OCI-M1 (cell line): Measurements from ENCODE around the gene RYR2.

ENCODE experiments used
- DNase-seq: peaks from one replicate; lab custom pipeline; 2025; lab: John Stamatoyannopoulos, UW

RYR2 gene

DNA sequence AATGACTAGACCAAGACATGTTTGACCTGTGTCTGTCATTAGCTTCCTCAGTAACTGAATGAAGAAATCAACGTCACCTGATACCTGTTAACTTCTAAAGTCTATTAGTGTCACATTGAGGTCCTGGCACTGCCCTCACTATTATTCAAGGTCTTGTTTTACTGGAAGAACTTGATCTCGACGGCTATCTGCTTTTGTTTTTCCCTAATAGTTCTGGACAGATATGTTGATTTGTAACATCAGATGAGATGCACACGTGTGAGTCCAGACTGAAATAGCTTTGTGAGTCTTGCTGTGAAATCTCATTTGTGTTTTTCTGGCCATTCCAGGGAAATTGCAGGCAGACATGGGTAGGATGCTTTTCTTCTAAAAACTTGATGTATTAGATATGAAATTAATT lies 159.2 kb downstream of the RYR2 start:
- DNase-seq: no peak

DNA sequence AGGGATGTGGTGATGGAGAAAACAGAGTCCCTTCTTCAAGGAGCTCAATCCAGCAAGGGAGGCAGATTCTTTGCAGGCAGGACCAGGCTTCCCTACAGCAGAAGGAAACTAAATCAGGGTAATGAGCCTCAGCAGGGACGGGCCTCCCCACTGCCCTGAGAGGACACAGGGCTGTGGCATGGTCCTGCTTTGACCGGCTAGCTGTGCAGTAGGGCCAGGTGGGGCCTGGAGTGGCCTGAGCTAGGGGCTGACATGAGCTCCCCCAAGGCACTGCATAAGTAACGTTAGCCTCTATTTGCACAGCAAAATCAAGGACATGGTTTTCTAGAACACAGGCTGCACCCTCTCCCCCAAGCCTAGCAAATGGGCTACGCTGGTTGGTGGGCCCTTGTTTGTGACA lies 162.9 kb downstream of the RYR2 start:
- no peak for DNase-seq

DNA sequence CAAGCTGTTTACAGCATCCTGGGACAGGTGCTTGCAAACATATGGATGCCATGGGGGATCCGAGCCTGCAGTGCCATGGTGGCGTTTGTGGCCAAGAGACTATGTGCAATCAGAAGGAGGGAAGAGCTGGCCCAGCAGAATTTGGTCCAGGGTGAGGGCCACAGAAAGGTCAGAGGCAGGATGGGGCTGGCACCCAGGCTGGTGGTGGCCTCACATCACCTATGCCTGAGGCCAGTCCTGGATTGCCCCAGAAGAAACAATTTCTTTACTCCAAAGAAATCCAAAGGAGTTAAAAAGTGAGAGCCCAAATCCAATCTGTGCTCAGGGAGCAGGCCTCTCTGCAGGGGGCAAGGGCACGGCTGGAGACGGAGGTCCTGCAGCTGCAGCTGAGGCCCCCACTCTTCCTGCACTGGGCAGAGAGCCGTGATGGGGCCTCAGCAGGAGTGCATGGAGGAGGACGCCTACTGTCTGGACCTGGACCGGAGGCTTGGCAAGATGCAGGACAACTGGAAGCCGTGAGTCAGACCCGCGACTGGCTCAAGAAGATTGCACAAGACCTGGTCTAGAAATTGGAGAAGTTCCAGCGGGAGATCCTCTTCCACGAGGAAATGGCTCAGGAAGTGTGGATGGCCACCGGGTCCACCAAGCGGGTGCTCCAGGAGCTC lies 163.5 kb downstream of the RYR2 start:
- no peak for DNase-seq

DNA sequence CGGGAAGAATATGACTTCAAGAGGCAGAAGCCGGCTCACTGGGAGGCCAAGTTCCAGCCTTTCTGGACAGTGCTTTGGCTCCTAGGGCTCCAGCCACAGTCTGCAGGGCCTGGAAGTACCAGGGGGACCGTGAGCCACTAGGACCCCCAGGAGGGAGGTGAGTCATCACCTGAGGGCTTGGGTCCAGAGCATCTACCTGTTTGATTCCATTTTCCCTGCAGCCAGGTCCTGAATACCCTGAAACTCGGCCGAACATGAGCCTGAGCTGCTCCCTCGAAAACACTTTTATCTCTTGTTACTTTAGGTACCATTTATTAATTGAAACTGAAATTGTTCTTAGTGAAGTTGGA lies 164.1 kb downstream of the RYR2 start:
- DNase-seq: no peak

DNA sequence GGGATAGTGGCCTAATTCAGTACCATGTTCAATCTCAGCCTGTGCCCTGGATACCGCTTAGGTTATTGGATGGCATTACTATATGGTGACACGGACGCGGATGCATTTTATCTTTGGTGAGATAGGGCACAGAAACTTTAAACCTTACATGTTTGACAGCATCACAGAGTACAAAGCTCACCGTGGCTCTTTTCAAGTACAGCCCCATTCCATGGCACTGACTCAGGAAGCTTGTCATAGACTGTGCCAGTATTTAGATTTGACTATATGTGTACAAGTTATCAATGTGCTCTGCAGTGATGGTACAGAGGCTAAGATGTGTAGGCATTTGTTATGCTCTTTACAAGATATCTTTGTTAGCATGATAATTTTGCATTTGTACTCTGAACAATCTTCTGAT lies 169.0 kb downstream of the RYR2 start:
- DNase-seq: no peak

DNA sequence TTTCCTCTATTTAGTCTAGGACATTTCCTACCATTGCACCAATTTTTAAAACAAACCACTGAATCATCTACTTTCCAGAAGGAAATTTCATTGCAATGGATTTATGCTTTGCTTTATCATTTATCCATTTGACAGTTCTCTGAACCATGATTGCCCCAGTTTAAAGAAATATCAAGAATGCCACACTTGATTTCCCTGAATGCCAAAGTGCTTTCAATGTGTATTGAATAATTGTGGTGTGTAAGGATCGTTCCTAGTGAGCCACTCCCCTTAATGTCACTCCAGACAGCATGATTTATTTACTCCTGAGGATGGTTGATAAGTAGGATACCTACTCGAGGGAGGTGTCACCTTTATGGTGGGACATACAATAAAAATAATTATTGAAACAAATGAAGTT lies 169.6 kb downstream of the RYR2 start:
- no peak for DNase-seq

DNA sequence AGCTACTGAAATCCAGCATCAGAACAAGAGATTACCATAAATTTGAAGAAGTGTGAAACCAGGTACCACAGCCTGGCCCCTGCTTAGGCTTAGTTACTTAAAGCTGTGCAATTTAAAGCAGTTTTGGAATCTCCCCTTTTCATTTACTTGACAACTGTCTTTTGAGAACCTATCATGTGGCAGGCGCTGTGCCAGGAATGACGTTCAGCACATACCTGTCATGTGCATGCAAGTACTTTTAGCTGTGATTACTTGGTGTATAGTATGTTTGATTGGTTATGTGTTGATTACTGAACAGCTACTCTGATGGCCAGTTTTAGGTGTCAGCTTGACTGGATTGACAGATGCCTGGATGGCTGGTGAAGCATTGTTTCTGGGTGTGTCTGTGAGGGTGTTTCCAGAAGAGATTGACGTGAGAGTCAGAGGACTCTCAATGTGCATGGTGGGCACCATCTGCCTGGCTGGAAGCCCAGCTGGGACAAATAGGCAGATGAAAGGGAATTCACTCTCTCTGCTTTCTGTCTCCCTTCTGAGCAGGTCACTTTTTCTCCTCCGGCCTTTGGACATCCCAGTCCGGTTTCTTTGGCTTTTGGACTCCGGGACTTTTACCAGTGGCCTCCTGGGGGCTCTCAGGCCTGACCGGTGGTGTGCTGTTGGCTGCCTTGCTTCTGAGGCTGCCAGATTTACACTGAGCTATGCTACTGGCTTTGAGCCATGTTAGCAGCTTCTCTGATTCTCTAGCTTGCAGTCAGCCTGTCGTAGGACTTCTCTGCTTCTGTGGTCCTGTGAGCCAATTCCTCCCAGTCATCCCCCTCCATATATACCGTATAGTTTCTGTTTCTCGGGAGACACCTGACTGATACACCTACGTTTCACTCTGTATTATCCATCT lies 178.0 kb downstream of the RYR2 start:
- no peak for DNase-seq

DNA sequence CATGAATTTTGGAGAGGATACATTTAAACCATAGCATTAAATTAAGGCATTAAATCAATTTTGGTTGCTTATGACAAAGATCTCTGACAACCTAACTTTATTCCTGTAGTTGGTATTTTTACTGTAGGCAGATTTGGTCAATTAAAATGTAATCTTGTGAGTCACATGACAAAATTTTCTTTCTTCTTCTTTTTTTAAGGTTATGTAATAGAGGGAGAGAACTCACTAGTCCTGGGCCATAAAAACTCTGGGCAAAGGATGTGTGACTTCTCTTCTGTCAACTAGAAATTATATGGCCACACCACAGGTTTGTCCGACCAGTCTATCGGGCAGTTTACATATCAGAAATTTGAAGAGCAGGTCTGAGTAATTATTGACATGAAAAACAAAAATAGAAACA lies 181.4 kb downstream of the RYR2 start:
- no peak for DNase-seq

DNA sequence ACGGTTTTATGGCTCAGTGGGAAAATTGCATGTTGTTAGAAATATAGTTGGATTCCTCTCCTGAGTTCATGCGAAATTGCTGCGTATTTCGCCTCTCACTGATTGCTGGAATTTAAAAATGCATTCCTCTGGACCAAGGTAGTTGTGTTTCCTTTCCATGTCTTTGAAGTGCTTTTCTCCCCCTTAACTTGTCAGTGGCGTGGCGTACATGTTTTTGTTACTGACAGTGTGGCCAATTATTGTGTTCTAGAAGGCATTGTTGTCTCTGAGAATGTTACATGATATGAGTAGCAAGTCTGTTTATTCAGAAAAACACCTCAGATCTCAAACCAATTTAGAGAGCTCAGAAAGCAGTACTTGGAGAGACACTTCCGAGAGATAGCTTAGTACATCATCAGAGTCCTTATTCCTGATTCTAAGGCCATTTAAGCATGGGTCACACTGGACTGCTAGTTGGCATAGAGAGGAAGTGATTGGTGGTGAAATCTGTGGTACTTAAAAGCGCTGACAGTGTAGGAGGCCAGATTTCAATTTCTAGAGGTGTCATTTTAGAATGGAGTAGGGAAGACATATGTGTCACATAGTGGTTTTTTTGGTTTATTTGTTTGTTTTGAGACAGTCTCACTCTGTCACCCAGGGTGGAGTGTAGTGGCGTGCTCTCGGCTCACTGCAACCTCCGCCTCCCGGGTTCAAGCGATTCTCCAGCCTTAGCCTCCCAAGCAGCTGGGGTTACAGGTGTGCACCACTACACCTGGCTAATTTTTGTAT lies 184.4 kb downstream of the RYR2 start:
- no peak for DNase-seq

DNA sequence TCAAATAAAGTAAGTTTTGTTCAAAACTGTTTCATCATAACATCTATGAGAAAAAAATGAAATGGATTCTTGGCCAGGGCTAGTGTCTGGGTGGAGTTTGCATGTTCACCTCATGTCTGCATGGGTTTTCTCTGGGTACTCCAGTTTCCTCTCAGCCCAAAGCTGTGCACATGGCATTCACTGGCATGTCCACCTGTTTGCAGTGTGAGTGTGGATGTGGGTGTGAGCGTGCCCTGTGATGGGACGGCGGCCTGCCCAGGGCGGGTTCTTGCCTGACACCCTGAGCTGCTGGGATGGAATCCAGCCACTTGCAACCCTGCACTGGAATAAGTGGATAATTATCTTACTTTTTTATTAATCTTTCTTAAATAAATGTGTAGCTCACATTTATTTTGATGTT lies 185.5 kb downstream of the RYR2 start:
- DNase-seq: no peak

DNA sequence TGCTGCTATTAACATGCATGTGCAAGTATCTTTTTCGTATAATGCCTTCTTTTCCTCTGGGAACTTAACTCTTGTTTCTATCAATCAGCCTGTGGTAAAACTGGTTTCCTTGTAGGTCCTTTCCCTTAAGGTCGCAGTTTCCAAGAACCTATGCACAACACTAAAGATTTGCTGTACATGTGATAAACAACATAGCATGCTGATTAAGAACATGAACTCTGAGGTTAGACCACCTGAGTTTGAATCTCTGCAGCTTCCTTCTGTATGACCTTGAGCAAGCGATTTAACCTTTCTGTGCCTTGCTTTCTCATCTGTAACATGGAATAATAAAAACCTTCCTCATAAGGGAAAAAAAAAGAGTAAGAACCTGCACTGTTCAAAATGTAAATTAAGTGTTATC lies 186.4 kb downstream of the RYR2 start:
- no peak for DNase-seq

DNA sequence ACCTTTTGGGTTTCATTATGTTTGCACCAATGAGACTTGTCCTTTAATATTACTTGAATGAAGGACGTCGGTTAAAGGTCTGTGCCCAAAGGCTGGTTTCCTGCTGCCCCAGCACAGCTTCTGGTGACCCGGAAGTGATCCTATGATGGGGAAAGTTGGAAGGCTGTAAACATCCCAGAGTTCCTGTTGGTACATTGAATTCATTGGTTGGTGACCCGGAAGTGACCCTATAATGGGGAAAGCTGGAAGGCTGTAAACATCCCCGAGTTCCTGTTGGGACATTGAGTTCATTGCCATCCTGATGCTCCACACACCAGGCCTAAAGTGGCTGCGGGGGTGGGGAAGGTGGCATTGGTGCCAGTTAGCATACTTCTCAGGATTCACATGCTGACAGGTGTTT lies 187.3 kb downstream of the RYR2 start:
- no peak for DNase-seq

DNA sequence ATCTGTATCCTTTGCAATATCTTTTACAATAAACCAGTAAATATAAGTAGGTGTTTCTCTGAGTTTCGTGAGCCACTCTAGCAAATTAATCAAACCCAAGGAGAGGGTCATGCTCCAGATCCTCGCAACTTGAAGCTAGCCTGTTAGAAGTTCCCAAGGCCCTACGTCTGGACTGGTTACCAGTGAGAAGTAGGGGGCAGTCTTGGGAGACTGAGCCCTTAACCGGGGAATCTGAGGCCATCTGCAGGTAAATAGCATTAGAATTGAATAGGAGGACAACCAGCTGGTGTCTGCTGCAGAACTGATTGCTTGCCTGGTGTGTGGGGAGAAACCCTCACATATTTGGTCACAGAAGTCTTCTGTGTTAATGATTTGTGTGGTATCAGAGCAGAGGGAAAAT lies 190.5 kb downstream of the RYR2 start:
- DNase-seq: no peak

DNA sequence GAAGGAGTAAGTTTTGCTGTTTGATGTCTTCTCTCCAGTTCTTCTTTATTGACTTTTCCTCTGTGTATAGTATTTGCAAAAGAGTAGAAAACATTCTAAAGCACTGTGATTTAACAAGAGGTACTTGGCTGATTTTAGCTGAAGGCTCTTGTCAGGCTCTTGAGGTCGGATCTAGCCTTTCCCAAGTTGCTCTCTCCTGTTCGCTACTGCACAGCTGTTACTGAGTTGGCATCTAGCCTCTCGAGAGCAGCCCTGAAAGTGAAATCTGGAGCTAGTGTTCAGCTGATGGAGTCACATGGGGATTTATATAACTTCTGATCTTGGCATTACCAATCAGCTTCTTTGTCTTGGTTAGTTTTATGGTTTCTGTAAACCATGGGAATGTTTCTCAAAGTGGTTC lies 193.1 kb downstream of the RYR2 start:
- DNase-seq: no peak

DNA sequence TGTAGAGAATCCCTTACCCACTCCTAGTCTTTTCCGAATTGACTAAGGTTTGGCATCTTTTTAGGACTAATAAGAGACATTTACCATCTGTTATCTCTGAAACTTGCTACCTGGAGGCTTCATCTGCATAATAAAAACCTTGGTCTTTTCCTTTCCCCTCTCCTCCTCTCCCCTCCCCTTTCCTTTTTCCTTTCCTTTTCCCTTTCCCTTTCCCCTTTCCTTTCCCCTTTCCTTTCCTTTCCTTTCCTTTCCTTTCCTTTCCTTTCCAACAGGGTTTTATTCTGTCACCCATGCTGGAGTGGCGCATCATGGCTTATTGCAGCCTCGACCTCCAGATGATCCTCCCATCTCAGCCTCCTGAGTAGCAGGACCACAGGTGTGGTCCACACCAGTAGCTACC lies 195.7 kb downstream of the RYR2 start:
- DNase-seq: no peak

DNA sequence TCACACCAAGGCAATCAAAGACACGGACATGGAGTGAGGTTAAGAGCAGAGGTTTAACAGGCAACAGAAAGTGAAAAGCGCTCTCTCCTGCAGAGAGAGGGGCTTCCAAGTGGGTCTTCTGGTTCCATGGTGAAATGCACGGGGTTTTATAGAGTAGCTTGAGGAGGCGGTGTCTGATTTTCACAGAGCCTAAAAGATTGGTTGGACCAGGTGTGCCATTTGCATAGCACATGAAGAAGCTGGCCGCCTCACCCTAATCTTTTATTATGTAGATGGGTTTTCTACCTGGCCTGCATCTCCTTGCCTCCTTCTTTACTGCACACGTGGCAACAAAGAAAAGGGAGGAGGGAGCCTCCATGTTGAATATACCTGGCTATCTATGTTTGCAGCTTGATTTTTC lies 197.3 kb downstream of the RYR2 start:
- no peak for DNase-seq

DNA sequence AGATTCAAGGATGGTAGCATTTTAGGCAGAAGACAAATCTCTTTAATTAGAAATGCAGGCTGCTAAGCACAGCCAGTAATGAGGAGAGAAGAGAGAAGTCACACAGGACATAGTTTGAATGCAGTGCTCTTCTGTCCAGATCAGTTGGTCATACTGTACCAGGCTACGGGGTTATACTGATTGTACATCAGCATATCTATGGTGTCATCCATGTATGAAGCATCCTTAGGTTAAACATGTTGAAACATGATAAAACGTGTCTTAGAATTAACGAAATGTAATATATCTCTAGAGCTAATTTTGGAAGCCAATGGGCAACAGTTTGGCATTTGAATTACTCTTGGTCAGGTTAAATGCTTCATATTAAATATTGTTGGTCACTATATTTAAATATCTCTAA lies 199.1 kb downstream of the RYR2 start:
- no peak for DNase-seq

DNA sequence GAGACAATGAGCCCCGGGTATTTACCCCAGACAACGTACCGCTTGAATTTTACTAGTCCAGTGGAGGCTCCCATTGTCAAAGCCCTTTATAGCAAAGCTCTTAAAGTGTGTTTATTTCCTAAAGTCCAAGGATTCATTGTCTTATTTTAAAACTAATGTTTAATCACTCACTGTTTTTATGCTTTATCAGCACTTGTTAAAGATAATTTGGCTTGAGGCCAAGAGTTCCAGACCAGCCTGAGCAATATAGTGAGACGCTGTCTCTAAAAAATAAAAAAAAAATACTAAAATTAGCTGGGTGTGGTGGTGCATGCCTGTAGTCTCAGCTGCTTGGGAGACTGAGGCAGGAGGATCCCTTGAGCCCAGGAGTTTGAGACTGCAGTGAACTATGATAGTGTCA lies 202.8 kb downstream of the RYR2 start:
- no peak for DNase-seq

DNA sequence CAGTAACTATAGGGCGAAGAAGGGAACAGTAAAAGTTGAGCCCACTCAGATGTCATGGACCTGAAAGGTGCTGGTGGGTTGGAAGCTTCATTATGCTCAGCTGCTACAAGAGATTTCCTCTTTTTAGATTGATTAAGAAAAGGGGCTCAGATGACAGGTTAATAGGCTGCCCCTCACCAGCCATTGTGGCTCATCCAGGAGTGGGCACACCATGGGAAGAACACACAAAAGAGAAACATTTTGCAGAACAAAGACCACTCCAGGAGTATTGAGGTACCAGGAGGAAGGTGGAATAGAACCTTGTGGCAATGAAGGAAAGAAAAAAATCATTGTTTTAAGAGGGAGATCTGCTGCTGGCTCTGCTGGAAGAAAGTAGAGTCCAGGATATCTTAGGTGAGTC lies 205.5 kb downstream of the RYR2 start:
- DNase-seq: no peak

DNA sequence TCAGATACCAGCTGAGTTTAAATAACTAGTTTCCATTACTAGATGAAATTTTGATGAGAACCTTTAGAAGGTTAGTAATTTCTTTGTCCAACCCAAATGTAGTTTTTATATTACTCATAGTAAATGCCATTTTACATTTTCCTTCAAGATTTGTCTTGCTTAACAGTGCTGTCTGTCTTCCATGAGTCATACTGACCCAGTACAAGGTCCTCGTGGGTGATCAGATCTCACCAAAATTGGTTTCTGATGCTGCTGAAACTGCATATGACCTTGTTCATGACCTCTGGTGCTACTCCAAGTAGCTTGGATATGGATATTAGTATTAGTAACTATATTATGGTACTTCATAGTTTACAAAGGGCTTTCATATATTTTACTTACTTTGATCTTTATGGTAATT lies 207.1 kb downstream of the RYR2 start:
- no peak for DNase-seq

DNA sequence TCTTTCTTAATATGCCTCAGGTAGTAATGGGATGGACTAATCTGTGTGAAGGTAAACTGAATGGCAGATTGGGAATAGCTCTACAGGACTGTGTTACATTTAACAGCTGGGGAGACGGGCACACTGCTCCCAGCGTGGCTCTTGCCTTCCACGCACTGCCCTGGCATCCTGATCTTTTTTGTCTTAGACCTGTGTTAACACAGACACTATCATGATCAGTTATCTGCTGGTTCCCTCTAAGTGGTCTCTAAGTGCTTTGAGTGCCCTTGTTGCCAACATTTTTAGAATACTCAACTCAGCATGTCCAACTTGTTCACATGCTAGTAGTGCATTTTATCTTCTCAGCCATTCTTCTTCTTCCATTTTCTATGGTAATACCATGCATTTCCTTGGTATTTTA lies 208.1 kb downstream of the RYR2 start:
- no peak for DNase-seq

DNA sequence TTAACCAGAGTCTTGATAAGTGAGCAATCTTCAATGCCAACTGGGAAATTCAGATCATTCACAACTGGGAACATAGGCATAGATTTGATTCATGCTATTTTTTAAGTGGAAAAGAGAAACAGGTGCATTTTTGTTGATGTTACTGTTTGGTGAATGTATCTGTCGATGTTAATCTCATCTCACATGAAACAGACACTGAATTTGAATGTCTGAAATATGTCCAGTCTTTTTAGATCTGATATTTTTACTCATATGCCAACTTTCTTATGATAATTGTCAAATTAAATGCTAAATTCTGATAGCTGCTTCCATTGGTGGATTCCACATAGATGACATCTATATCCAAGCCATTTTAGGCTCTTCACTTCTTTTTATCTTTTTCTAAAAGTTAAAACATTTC lies 213.1 kb downstream of the RYR2 start:
- DNase-seq: no peak

DNA sequence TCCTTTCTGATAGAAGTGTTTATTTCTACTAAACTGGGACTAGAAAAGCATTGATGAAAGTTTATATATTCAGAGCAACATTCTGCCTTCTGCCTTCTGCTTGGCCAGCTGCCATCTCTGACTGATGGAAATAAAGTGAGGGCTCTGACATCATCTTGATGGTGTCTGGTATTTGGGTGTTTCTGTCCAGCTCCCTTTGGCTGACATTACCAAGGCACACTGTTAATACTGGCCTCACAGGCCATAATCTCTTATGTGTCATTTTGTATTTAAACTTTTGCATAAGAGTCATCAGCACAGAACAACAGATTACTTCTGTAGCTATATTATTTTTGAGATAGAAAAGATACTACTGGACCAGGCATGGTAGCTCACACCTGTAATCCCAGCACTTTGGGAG lies 216.9 kb downstream of the RYR2 start:
- DNase-seq: no peak
